Measurements from ENCODE around the gene CHRM5.

DNA sequence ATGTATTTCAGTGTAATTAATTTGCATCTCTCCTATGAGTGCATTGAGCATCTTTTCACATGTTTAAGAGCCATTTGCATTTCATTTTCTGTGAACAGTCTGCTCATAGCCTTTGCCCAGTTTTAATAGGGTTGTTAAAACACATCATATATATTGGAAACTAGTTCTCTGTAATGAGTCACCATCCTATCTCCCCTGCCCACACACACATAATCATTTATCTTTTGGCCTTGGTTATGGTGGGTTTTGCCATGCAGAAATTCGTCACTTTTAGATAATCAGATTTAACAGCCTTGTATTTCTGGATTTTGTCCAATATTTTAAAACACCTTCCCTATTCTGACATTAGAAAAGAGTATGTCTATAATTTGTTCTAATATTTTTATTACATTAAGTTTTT is 11.9 kb upstream of the CHRM5 start:
- TF ChIP-seq, protein P1, sequence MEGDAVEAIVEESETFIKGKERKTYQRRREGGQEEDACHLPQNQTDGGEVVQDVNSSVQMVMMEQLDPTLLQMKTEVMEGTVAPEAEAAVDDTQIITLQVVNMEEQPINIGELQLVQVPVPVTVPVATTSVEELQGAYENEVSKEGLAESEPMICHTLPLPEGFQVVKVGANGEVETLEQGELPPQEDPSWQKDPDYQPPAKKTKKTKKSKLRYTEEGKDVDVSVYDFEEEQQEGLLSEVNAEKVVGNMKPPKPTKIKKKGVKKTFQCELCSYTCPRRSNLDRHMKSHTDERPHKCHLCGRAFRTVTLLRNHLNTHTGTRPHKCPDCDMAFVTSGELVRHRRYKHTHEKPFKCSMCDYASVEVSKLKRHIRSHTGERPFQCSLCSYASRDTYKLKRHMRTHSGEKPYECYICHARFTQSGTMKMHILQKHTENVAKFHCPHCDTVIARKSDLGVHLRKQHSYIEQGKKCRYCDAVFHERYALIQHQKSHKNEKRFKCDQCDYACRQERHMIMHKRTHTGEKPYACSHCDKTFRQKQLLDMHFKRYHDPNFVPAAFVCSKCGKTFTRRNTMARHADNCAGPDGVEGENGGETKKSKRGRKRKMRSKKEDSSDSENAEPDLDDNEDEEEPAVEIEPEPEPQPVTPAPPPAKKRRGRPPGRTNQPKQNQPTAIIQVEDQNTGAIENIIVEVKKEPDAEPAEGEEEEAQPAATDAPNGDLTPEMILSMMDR (IDR thresholded peaks at IDR 0.05), result no peak
- TF ChIP-seq POLR2A (IDR thresholded peaks at IDR 0.05), result no peak
